HepG2 (cell line): Measurements from ENCODE around the gene TRPM5.

ENCODE experiments used
- CSRNP1 ChIP-seq: sonication (generic); formaldehyde crosslinking; IDR thresholded peaks from 2 replicates; pipeline ENCODE4 v1.8.1; 2023; ENCODE audit warnings: mild to moderate bottlenecking, missing genetic modification reagents
- MAZ ChIP-seq, 2 experiments: sonication (generic) in 1 of 2; formaldehyde crosslinking in 1 of 2; IDR thresholded peaks; 2 replicates each; pipeline versions ENCODE4 v1.5.0 to v1.6.1; 2012 to 2020; ENCODE audit warnings: low read depth in 2 of 2, mild to moderate bottlenecking in 2 of 2, borderline replicate concordance in 1 of 2, improper control_type of control experiment in 1 of 2, low read length in 1 of 2, missing genetic modification reagents in 1 of 2, moderate library complexity in 1 of 2
- ZNF781 ChIP-seq: sonication (generic); formaldehyde crosslinking; IDR thresholded peaks from 2 replicates; pipeline ENCODE4 v1.5.1; 2020; ENCODE audit warnings: borderline replicate concordance, mild to moderate bottlenecking, missing genetic modification reagents; ENCODE audit errors: not compliant biosample characterization

GRCh38 chr11:2416765-2417164, 27.5 kb downstream of the TRPM5 start:
- TF ChIP-seq MAZ (IDR thresholded peaks at IDR 0.05; ENCODE audit: borderline replicate concordance, low read depth, low read length): no peak
- no peak for TF ChIP-seq MAZ (CRISPR knock-in tag; IDR thresholded peaks at IDR 0.05; ENCODE audit: low read depth)
- TF ChIP-seq ZNF781: no peak
- TF ChIP-seq CSRNP1 (CRISPR knock-in tag): no peak
